K562 (cell line): Measurements from ENCODE around the gene UPK2. TPM values are rescaled to one million over a fixed set of nuclear protein-coding genes. Genes with fewer than 3 reads are reported as not detected.
A peak's percentile ranks its signal among the peaks of the same experiment; 100 is the strongest.

ENCODE experiments used
- EP400 ChIP-seq: fragments of 450-650 bp; IDR thresholded peaks from 2 replicates; pipeline ENCODE4 v1.6.1; 2017; ENCODE audit warnings: antibody characterized with exemption, mild to moderate bottlenecking, moderate library complexity
- ETS2 ChIP-seq: IDR thresholded peaks from 2 replicates; pipeline ENCODE4 v1.6.1; 2016; ENCODE audit warnings: borderline replicate concordance, missing genetic modification characterization, mild to moderate bottlenecking, moderate library complexity, missing compliant biosample characterization; ENCODE audit not compliant: poor library complexity, severe bottlenecking
- KLF10 ChIP-seq: fragments of 250-450 bp; sonication (Bioruptor Pico); IDR thresholded peaks from 2 replicates; pipeline ENCODE4 v1.6.1; 2021; ENCODE audit warnings: matching md5 sums
- NR4A1 ChIP-seq, 2 experiments: fragments of 250-450 bp in 1 of 2; fragments of 450-650 bp in 1 of 2; sonication (Bioruptor Pico) in 1 of 2; IDR thresholded peaks; 2 replicates each; pipeline versions ENCODE4 v1.4.0 to v1.6.1; 2016 to 2020; ENCODE audit warnings: mild to moderate bottlenecking in 2 of 2, missing compliant biosample characterization in 1 of 2, missing genetic modification characterization in 1 of 2, moderate library complexity in 1 of 2
- SMARCC2 ChIP-seq: fragments of 450-650 bp; IDR thresholded peaks from 2 replicates; pipeline ENCODE4 v1.6.1; 2017; ENCODE audit warnings: antibody characterized with exemption, moderate library complexity, mild to moderate bottlenecking, low read depth
- TRIM24 ChIP-seq, 2 experiments: fragments of 450-650 bp; IDR thresholded peaks; 2 replicates each; pipeline ENCODE4 v1.6.1; 2016
- ZFX ChIP-seq: sonication (generic); formaldehyde crosslinking; IDR thresholded peaks from 2 replicates; pipeline ENCODE4 v1.8.0; 2022; ENCODE audit warnings: mild to moderate bottlenecking, missing genetic modification reagents, moderate library complexity
- ZNF165 ChIP-seq: fragments of 250-450 bp; sonication (Bioruptor Pico); IDR thresholded peaks from 2 replicates; pipeline ENCODE4 v1.4.0; 2020; ENCODE audit warnings: borderline replicate concordance
- ZNF217 ChIP-seq: sonication (generic); formaldehyde crosslinking; IDR thresholded peaks from 2 replicates; pipeline ENCODE4 v1.8.0; 2022; ENCODE audit warnings: mild to moderate bottlenecking, missing genetic modification reagents
- polyA plus RNA-seq, 8 experiments: library from polyadenylated mRNA; depleted of rRNA in 4 of 8; stranded (reverse) in 5 of 8; unstranded in 3 of 8; fragments of >200 nt; fragmentation: Nextera tagmentation in 2 of 8; fragmentation: Illumina TruSeq in 1 of 8; extraction: Ambion mirVana in 2 of 8; extraction: Trizol in 1 of 8; gene quantifications; 2 replicates each; pipeline versions ENCODE4 v1.2.1 to v1.2.3, GENCODE V29; 2011 to 2014; ENCODE audit warnings: inconsistent platforms in 1 of 8, missing spikeins in 1 of 8
- total RNA-seq, 7 experiments: library from RNA; depleted of rRNA in 6 of 7; stranded (reverse); fragments of >200 nt in 6 of 7; fragmentation: Illumina TruSeq in 2 of 7; extraction: Trizol in 2 of 7; gene quantifications; 2 replicates each; pipeline versions ENCODE4 v1.2.1 to v1.2.3, GENCODE V29; 2011 to 2021; ENCODE audit warnings: low replicate concordance in 1 of 7
- TF ChIP-seq, protein P1 (sequence below), 2 experiments: fragments of 450-650 bp; formaldehyde crosslinking in 1 of 2; IDR thresholded peaks; 2 replicates each; pipeline versions ENCODE4 v1.4.0 to v1.6.1; 2014 to 2020; ENCODE audit warnings: mild to moderate bottlenecking in 2 of 2, borderline replicate concordance in 1 of 2, low read depth in 1 of 2
- TF ChIP-seq, protein P2 (sequence below): fragments of 150-350 bp; conservative IDR thresholded peaks from 2 replicates; pipeline ENCODE4 v1.6.1; 2014; ENCODE audit warnings: low read length
- TF ChIP-seq, protein P3 (sequence below), 2 experiments: IDR thresholded peaks; 2 replicates each; pipeline ENCODE4 v1.6.1; 2011; ENCODE audit warnings: borderline replicate concordance in 1 of 2, control low read depth in 1 of 2, low read depth in 1 of 2, low read length in 1 of 2, mild to moderate bottlenecking in 1 of 2, mixed read lengths in 1 of 2, moderate library complexity in 1 of 2; ENCODE audit not compliant: insufficient read depth in 1 of 2, insufficient read length in 1 of 2, poor library complexity in 1 of 2, severe bottlenecking in 1 of 2; ENCODE audit errors: extremely low read depth in 1 of 2
- TF ChIP-seq, protein P4 (sequence below): sonication (generic); formaldehyde crosslinking; IDR thresholded peaks from 2 replicates; pipeline ENCODE4 v1.8.1; 2023; ENCODE audit warnings: mild to moderate bottlenecking, missing genetic modification reagents, moderate library complexity

Gene UPK2
- total and polyA plus RNA-seq, 9 of the 15 experiments (the other 6 are each of a cell fraction or from before 2014, with no cell fraction given) = not detected

DNA sequence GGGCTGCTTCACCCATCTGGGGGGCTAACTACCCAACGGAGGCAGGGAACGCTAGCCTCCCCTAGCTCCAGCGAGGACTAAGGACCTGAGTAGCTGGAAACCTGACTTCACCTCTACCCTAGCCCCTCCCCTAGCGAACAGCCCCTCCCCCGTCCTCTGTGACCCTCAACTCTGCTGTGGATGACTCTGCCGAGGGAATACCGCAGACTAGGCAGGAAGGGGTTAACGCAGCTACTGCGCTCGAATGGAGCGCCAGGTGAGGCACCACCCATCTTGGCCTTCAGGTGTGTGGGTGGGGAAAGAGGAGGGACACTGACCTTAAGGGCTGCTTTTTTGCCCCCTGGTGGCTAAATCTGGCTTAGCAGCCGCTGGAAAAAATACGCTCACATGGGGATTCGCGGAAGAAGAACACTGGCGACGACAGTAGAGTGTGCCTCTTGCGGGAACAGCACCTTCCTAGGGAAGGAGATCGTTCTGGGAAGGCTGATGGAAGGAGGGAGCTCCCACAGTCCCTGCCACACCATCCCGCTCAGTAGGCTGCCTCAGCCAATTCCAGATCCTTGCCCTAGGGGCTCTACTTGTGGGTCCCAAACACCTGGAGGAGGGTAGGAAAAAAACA, 25.9 kb upstream of the UPK2 start (continued):
- TF ChIP-seq, protein P1, sequence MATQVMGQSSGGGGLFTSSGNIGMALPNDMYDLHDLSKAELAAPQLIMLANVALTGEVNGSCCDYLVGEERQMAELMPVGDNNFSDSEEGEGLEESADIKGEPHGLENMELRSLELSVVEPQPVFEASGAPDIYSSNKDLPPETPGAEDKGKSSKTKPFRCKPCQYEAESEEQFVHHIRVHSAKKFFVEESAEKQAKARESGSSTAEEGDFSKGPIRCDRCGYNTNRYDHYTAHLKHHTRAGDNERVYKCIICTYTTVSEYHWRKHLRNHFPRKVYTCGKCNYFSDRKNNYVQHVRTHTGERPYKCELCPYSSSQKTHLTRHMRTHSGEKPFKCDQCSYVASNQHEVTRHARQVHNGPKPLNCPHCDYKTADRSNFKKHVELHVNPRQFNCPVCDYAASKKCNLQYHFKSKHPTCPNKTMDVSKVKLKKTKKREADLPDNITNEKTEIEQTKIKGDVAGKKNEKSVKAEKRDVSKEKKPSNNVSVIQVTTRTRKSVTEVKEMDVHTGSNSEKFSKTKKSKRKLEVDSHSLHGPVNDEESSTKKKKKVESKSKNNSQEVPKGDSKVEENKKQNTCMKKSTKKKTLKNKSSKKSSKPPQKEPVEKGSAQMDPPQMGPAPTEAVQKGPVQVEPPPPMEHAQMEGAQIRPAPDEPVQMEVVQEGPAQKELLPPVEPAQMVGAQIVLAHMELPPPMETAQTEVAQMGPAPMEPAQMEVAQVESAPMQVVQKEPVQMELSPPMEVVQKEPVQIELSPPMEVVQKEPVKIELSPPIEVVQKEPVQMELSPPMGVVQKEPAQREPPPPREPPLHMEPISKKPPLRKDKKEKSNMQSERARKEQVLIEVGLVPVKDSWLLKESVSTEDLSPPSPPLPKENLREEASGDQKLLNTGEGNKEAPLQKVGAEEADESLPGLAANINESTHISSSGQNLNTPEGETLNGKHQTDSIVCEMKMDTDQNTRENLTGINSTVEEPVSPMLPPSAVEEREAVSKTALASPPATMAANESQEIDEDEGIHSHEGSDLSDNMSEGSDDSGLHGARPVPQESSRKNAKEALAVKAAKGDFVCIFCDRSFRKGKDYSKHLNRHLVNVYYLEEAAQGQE (IDR thresholded peaks at IDR 0.05; ENCODE audit: borderline replicate concordance) = peak; percentile 73; the same call in 1 of the 2 replicates
- TF ChIP-seq, protein P1 (CRISPR knock-in tag; IDR thresholded peaks at IDR 0.05; ENCODE audit: low read depth) = no peak
- TF ChIP-seq KLF10 (no peak), ETS2 (tag) (no peak), EP400 (peak; percentile 47; the same call in 1 of the 2 replicates), ZNF217 (no peak), NR4A1 (CRISPR knock-in tag; IDR thresholded peaks at IDR 0.05) (no peak), NR4A1 (tag; IDR thresholded peaks at IDR 0.05) (no peak), TRIM24 (IDR thresholded peaks at IDR 0.05) (no peak), ZFX (CRISPR knock-in tag) (0 out of 2 replicates have a peak, but pooled peaks have one; percentile 21), ZNF165 (no peak), SMARCC2 (no peak)
- TF ChIP-seq, protein P2, sequence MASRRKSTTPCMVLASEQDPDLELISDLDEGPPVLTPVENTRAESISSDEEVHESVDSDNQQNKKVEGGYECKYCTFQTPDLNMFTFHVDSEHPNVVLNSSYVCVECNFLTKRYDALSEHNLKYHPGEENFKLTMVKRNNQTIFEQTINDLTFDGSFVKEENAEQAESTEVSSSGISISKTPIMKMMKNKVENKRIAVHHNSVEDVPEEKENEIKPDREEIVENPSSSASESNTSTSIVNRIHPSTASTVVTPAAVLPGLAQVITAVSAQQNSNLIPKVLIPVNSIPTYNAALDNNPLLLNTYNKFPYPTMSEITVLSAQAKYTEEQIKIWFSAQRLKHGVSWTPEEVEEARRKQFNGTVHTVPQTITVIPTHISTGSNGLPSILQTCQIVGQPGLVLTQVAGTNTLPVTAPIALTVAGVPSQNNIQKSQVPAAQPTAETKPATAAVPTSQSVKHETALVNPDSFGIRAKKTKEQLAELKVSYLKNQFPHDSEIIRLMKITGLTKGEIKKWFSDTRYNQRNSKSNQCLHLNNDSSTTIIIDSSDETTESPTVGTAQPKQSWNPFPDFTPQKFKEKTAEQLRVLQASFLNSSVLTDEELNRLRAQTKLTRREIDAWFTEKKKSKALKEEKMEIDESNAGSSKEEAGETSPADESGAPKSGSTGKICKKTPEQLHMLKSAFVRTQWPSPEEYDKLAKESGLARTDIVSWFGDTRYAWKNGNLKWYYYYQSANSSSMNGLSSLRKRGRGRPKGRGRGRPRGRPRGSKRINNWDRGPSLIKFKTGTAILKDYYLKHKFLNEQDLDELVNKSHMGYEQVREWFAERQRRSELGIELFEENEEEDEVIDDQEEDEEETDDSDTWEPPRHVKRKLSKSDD = no peak
- TF ChIP-seq, protein P3, sequence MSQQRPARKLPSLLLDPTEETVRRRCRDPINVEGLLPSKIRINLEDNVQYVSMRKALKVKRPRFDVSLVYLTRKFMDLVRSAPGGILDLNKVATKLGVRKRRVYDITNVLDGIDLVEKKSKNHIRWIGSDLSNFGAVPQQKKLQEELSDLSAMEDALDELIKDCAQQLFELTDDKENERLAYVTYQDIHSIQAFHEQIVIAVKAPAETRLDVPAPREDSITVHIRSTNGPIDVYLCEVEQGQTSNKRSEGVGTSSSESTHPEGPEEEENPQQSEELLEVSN (IDR thresholded peaks at IDR 0.05; ENCODE audit: borderline replicate concordance in 1 of 2, extremely low read depth in 1 of 2, insufficient read depth in 1 of 2, insufficient read length in 1 of 2, low read depth in 1 of 2, low read length in 1 of 2, poor library complexity in 1 of 2, severe bottlenecking in 1 of 2) = peak; percentile 27 to 72
- TF ChIP-seq, protein P4, sequence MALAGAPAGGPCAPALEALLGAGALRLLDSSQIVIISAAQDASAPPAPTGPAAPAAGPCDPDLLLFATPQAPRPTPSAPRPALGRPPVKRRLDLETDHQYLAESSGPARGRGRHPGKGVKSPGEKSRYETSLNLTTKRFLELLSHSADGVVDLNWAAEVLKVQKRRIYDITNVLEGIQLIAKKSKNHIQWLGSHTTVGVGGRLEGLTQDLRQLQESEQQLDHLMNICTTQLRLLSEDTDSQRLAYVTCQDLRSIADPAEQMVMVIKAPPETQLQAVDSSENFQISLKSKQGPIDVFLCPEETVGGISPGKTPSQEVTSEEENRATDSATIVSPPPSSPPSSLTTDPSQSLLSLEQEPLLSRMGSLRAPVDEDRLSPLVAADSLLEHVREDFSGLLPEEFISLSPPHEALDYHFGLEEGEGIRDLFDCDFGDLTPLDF (CRISPR knock-in tag) = no peak
